Activated CD4-positive, alpha-beta T cell treated with anti-CD3 and anti-CD28 coated beads for 48 hours (primary cell): ENCODE data around the gene ZBTB42.

Experiments used
- DNase-seq: peaks from one replicate; pipeline ENCODE4 v3.0.0-alpha.2; 2020

The ZBTB42 gene

GRCh38 chr14:104844306-104845032 is 43.6 kb downstream of the ZBTB42 start:
- DNase-seq = no peak

GRCh38 chr14:104845033-104845666 is 44.2 kb downstream of the ZBTB42 start:
- no peak for DNase-seq

- DNase-seq = no peak
Observed at GRCh38 chr14:104845834-104846441, 45.0 kb downstream of the ZBTB42 start.

GRCh38 chr14:104852280-104852663 is 51.4 kb downstream of the ZBTB42 start:
- DNase-seq = no peak
